KOPT-K1 (cell line): Measurements from ENCODE around the gene NFATC3.

Experiments
- H3K27ac ChIP-seq: fragments of 200-600 bp; sonication (generic); 2 replicates; pipeline ENCODE4 v1.5.1; 2016; ENCODE audit warnings: antibody characterized with exemption, mild to moderate bottlenecking, low read depth, low read length; ENCODE audit not compliant: poor library complexity, severe bottlenecking
- H3K36me3 ChIP-seq: fragments of 200-600 bp; sonication (generic); 2 replicates; pipeline ENCODE4 v1.5.1; 2017; ENCODE audit warnings: antibody characterized with exemption, mild to moderate bottlenecking, low read length, moderate library complexity; ENCODE audit not compliant: insufficient read depth
- H3K9me3 ChIP-seq: fragments of 200-600 bp; sonication (generic); 2 replicates; pipeline ENCODE4 v1.5.1; 2017; ENCODE audit warnings: antibody characterized with exemption, low read length, mild to moderate bottlenecking; ENCODE audit not compliant: insufficient read depth, poor library complexity, severe bottlenecking

The NFATC3 gene

GRCh38 chr16:68229431-68230175 is 144.4 kb downstream of the NFATC3 start:
- H3K9me3 ChIP-seq: no peaks in the 10 kb centered on the region
- no peak overlapping the region for H3K27ac ChIP-seq
- peaks cover 69% of the 10 kb centered on the region for H3K36me3 ChIP-seq

GRCh38 chr16:68230176-68230571 is 145.0 kb downstream of the NFATC3 start:
- Histone ChIP-seq H3K36me3 (peaks cover 68% of the 10 kb centered on the region), H3K27ac (no peak overlapping the region), H3K9me3 (peaks cover 2% of the 10 kb centered on the region)

GRCh38 chr16:68230956-68231355 is 145.8 kb downstream of the NFATC3 start:
- Histone ChIP-seq H3K27ac (no peak overlapping the region), H3K9me3 (peaks cover 5% of the 10 kb centered on the region), H3K36me3 (peaks cover 61% of the 10 kb centered on the region)

DNA sequence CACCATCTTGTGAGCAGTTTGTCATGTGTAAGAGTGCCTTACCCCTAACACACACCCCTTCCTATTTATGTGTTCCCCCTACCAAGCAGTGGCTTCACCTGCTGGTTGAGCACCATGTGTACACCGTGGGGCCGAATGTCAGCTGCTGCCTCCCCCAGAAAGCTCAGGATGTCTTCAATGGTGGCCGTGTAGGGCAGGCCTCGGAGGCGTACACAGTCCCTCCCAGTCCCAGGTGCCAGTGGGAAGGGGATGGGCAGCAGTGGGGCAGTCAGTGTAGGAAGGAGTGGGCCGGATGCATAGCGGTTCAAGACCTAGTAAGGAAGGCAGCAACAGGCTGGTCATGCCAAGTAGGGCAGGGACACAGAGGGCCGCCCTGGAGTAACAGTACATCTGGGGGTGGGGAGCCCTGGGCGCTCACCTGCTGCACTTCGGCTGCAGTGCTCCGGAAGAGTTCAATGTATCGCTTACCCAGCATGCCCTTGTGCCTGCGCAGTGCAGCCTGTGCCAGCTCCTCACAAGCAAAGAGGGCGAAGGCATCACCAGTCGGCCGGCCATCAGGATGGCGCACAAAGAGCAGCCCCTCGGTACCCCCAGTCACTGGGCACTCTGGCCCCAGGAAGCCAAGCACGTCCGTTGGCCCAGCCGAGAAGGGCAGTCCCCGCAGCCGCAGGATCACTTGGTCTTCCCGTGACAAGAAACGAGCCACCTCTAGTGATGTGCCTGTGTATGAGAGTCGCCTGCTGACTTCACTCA is 146.4 kb downstream of the NFATC3 start:
- Histone ChIP-seq H3K36me3 (peaks cover 55% of the 10 kb centered on the region), H3K9me3 (peaks cover 5% of the 10 kb centered on the region), H3K27ac (no peak overlapping the region)

DNA sequence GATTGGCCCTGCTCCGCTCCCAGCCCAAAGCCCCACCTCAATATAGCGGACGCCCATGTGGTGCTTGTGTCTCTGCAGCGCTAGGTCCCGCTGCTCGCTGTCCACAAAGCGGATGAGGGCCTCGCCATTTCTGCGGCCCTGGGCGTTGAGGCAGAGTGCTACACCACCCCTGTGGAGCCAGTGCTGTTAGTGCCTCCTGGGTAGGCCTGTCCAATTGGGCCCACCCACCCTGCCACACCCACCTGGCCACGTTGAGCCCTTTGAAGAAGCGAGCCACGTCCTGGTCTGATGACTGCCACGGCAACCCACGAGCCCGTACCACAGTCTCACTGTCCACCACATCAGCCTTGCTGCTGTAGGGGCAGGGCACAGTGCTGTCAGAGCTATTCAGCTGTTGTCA is 147.2 kb downstream of the NFATC3 start:
- Histone ChIP-seq H3K27ac (no peak overlapping the region), H3K36me3 (peaks cover 50% of the 10 kb centered on the region), H3K9me3 (peaks cover 5% of the 10 kb centered on the region)

- Histone ChIP-seq H3K9me3 (peaks cover 5% of the 10 kb centered on the region), H3K27ac (no peak overlapping the region), H3K36me3 (peaks cover 41% of the 10 kb centered on the region)
Observed at GRCh38 chr16:68233085-68233834, 148.1 kb downstream of the NFATC3 start.

DNA sequence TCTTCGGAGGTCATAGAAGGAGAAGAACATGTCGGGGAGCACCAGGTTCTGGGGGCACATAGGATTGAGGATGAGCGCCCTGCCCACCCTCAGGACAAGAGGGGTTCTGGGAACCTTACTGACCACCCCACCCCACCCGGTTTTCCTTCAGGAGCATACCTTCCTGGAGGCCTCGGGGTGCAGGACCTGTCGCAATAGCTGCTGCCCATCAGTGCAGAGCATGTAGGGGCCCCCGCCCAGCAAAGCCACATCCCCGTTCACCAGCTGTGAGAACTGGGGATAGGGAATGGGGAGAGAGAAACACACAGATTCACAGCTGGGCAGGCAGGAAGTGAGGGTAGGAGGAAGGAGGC is 148.6 kb downstream of the NFATC3 start:
- H3K9me3 ChIP-seq: peaks cover 5% of the 10 kb centered on the region
- no peak overlapping the region for H3K27ac ChIP-seq

DNA sequence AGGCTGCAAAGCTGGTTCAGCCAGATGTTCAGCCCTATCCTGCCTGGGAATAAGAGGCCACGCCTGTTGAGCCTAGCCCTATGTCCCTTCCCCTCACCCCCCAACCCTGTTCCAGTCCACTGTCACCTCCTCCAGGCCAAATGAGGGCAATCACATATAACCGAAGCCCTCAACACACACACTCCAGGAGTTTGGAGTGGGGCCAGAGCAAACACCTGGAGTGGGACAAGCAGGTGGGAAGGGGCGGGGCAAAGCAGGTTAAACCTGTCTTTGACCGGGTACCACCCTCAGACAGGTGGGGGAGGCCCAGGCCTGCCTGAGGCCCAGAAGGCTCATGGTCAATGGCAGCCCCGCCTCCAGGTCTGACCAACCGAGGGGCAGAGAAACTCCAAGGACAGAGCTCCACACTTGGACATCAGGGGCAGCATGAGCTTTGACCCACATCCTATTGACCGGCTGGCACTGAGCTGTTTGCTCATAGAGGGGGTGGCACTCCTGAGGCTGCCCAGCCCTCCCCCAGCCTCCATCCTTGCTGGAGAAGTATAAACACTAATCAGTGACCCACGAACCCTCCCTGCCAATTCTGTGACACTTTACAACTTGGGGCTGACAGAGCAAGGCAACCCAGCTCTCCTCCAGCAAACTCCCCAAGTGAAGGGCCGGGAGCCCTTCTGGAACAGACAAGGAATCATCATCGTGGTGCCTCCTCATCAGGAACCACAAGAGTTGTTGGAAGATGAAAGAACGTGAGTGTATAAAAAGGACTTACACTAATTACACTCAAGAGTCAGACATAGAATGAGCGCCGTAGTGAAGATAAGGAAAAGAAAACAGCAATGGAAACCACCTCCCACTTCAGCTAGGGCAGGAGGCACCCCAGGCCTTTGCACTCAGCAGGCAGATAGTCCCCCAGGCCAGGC is 149.3 kb downstream of the NFATC3 start:
- peaks cover 29% of the 10 kb centered on the region for H3K36me3 ChIP-seq
- H3K9me3 ChIP-seq: peaks cover 5% of the 10 kb centered on the region
- no peak overlapping the region for H3K27ac ChIP-seq

More for the DNA sequence above, 148.6 kb downstream of the NFATC3 start:
- H3K36me3 ChIP-seq: peaks cover 35% of the 10 kb centered on the region

DNA sequence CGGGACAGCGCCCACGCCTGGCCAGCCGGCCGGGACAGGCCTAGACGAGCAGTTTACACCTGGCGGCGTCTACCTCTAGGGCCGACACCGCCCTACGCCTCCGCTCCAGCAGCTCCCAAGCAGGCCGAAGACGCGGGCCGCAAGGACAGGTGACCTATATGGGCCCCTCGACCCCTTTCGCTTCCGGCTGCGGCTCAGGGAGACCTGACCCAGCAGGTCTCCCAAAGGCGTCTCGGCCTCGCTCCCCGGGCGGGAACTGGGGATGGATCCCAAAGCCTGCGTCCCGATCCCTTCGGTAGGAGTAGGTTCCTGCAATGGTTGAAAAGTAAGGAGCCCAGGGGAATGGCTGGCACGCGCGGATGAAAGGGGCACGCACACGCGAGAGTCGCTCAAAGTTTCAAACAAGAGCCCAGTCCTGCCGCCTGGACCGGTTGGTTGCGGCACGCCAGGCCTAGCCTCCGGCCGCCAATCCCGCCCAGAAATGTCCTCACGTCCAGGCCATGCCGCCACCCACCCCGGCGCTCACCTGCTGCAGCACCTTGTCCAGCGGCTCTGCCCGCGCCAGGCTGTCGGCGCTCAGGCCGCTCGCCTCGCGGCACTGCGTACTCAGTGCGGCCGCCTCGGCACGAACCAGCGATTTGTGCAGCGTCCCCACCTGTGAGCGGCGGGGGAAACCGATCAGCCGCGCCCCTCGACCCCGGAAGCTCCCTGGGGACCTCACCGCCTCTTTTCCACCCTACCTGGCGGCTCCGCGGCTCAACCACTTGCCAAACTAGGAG is 150.1 kb downstream of the NFATC3 start:
- peaks cover 5% of the 10 kb centered on the region for H3K9me3 ChIP-seq
- peaks cover 20% of the 10 kb centered on the region; the same call in 1 of the 2 replicates for H3K36me3 ChIP-seq
- no peak overlapping the region for H3K27ac ChIP-seq

- peaks cover 5% of the 10 kb centered on the region for H3K9me3 ChIP-seq
- H3K36me3 ChIP-seq: peaks cover 15% of the 10 kb centered on the region; the same call in 1 of the 2 replicates
- H3K27ac ChIP-seq: no peak within 1 kb of the TSS
Observed at GRCh38 chr16:68235887-68236136, 150.6 kb downstream of the NFATC3 start, which contains the start of gene ESRP2. Gene ESRP2 (minus strand): TSS chr16:68236127. CDS start chr16:68236045, 82 bp downstream.

- H3K27ac ChIP-seq: no peak overlapping the region
- peaks cover 5% of the 10 kb centered on the region for H3K9me3 ChIP-seq
- peaks cover 10% of the 10 kb centered on the region; the same call in 1 of the 2 replicates for H3K36me3 ChIP-seq
Observed at GRCh38 chr16:68236137-68236825, 151.1 kb downstream of the NFATC3 start.

GRCh38 chr16:68236826-68237242 is 151.7 kb downstream of the NFATC3 start:
- H3K27ac ChIP-seq: no peak overlapping the region
- peaks cover 5% of the 10 kb centered on the region for H3K9me3 ChIP-seq
- H3K36me3 ChIP-seq: peaks cover 5% of the 10 kb centered on the region; the same call in 1 of the 2 replicates

- H3K27ac ChIP-seq: no peak overlapping the region
- no peaks in the 10 kb centered on the region for H3K36me3 ChIP-seq
- peaks cover 5% of the 10 kb centered on the region for H3K9me3 ChIP-seq
Observed at GRCh38 chr16:68237243-68238028, 152.3 kb downstream of the NFATC3 start.
